Liver (tissue), 3 donors: Measurements from ENCODE around the gene ARHGAP21.

Experiments used
- HNF4G ChIP-seq: IDR thresholded peaks from 2 replicates; pipeline ENCODE4 v1.6.1; 2016; ENCODE audit warnings: antibody characterized with exemption
- YY1 ChIP-seq: IDR thresholded peaks from 2 replicates; pipeline ENCODE4 v1.6.1; 2016; ENCODE audit warnings: antibody characterized with exemption, mild to moderate bottlenecking
- TF ChIP-seq, protein P1 (sequence below): IDR thresholded peaks from 2 replicates; pipeline ENCODE4 v1.6.1; 2016; ENCODE audit warnings: antibody characterized with exemption, mild to moderate bottlenecking
- TF ChIP-seq, protein P2 (sequence below): fragments of 150-350 bp; IDR thresholded peaks from 2 replicates; pipeline ENCODE4 v1.5.1; 2017; ENCODE audit warnings: improper control_type of control experiment, low read depth, low read length; ENCODE audit not compliant: missing input control
- donor health status: healthy.
- donor health status: healthy.

DNA sequence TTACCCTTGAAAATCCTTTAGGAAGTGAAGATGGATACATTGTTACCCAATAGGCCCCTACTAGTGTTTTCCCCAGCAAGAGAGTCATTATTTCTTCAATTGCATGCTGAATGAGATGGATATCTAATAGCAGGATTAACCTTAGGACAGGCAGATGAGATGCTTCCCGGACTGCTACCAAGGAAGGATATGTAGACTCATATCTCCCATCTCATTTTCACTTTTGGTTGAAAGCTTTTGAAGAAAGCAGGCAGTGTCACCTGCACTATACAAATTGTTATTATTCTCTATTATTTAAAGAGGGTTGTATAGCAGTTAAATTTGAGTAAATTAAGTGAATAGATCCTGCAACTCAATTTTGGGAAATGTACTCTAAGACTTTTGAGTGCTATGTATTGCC is 17.0 kb upstream of the ARHGAP21 start:
- TF ChIP-seq, protein P1, sequence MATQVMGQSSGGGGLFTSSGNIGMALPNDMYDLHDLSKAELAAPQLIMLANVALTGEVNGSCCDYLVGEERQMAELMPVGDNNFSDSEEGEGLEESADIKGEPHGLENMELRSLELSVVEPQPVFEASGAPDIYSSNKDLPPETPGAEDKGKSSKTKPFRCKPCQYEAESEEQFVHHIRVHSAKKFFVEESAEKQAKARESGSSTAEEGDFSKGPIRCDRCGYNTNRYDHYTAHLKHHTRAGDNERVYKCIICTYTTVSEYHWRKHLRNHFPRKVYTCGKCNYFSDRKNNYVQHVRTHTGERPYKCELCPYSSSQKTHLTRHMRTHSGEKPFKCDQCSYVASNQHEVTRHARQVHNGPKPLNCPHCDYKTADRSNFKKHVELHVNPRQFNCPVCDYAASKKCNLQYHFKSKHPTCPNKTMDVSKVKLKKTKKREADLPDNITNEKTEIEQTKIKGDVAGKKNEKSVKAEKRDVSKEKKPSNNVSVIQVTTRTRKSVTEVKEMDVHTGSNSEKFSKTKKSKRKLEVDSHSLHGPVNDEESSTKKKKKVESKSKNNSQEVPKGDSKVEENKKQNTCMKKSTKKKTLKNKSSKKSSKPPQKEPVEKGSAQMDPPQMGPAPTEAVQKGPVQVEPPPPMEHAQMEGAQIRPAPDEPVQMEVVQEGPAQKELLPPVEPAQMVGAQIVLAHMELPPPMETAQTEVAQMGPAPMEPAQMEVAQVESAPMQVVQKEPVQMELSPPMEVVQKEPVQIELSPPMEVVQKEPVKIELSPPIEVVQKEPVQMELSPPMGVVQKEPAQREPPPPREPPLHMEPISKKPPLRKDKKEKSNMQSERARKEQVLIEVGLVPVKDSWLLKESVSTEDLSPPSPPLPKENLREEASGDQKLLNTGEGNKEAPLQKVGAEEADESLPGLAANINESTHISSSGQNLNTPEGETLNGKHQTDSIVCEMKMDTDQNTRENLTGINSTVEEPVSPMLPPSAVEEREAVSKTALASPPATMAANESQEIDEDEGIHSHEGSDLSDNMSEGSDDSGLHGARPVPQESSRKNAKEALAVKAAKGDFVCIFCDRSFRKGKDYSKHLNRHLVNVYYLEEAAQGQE: no peak
- TF ChIP-seq, protein P2, sequence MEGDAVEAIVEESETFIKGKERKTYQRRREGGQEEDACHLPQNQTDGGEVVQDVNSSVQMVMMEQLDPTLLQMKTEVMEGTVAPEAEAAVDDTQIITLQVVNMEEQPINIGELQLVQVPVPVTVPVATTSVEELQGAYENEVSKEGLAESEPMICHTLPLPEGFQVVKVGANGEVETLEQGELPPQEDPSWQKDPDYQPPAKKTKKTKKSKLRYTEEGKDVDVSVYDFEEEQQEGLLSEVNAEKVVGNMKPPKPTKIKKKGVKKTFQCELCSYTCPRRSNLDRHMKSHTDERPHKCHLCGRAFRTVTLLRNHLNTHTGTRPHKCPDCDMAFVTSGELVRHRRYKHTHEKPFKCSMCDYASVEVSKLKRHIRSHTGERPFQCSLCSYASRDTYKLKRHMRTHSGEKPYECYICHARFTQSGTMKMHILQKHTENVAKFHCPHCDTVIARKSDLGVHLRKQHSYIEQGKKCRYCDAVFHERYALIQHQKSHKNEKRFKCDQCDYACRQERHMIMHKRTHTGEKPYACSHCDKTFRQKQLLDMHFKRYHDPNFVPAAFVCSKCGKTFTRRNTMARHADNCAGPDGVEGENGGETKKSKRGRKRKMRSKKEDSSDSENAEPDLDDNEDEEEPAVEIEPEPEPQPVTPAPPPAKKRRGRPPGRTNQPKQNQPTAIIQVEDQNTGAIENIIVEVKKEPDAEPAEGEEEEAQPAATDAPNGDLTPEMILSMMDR: no peak
- no peak for TF ChIP-seq HNF4G
- TF ChIP-seq YY1: no peak
